ENCODE data around the gene CCDC112. TPM values are rescaled to one million over a fixed set of nuclear protein-coding genes. Genes with fewer than 3 reads are reported as not detected.
A peak's percentile ranks its signal among the peaks of the same experiment; 100 is the strongest.

The CCDC112 gene
- total RNA-seq, result 10 to 100 TPM in 1 of 7 donors, 1 to 10 TPM in 6; 3.4 to 12.7 (median 5.9) TPM
- polyA plus RNA-seq, result 1 to 10 TPM; 3.7 to 4.5 (median 4.0) TPM
- long read RNA-seq, donor 1, partial matches to known transcripts, result 0 of 1 reads
- long read RNA-seq, donor 1, other reads (novel, unspliced or antisense), result 0 of 1 reads
- long read RNA-seq, donor 2, partial matches to known transcripts, result 5 of 7 reads
- long read RNA-seq, donor 2, other reads (novel, unspliced or antisense), result 0 of 7 reads

DNA sequence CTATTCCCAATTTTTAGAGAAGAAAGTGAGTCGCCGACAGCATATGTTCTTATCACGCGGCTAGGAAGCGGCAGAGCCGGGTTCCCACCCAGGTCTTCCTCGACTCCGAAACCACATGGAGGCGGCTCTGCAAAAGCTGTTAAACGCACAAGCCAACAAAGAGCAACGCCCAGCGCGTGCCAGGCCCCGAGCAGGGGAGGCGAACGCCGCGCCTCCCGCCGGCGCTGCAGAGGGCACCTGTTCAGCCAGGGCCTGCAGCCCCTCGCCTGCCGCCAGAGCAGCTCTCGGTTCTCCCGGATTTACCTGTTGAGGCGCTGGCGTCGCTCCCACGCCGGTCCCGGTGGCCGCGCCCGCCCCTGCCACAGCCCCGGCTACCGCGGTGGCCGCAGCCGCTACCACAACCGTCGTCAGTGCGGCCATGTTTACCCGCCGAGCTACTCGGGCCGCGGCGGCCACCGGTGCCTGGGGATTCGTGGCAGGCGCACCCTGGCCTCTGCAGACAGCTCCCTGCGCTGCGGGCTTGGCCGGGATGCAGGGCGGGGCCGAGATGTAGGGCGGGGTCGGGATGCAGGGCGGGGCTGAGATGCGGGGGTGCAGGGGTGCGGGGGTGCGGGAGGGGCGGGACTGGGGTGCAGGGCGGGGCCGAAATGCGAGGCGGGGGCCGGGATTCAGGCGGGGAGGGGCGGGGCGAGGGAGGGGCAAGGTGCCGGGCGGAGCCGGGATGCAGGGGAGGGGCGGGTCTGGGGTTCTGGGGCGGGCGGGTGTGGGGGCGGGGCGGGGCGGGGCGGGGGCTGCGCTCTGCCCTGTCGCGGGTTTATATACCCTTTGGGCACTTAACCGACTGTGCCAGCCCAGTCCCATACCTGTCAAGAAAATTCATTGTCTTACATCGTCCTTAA lies at the start of gene CCDC112:
CCDC112 (minus strand) TSS at position 531 of the 899 bp plus-strand sequence; CDS start at position 420, 111 bp downstream.
- no peaks in the 10 kb centered on the region for H3K27me3 ChIP-seq (replicated peaks in 1 of 7)
- H3K9me3 ChIP-seq, result peaks cover 0 to 16% (median 4%) of the 10 kb centered on the region in 8 donors
- no peaks in the 10 kb centered on the region for H3K36me3 ChIP-seq
- intact Hi-C loops (cut with DNase I; ENCODE audit: low total_unique reads), result no loop called here
- TF ChIP-seq, protein P1, sequence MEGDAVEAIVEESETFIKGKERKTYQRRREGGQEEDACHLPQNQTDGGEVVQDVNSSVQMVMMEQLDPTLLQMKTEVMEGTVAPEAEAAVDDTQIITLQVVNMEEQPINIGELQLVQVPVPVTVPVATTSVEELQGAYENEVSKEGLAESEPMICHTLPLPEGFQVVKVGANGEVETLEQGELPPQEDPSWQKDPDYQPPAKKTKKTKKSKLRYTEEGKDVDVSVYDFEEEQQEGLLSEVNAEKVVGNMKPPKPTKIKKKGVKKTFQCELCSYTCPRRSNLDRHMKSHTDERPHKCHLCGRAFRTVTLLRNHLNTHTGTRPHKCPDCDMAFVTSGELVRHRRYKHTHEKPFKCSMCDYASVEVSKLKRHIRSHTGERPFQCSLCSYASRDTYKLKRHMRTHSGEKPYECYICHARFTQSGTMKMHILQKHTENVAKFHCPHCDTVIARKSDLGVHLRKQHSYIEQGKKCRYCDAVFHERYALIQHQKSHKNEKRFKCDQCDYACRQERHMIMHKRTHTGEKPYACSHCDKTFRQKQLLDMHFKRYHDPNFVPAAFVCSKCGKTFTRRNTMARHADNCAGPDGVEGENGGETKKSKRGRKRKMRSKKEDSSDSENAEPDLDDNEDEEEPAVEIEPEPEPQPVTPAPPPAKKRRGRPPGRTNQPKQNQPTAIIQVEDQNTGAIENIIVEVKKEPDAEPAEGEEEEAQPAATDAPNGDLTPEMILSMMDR (IDR thresholded peaks at IDR 0.05 in 8 of 11, conservative IDR thresholded peaks at IDR 0.05 in 3 of 11), result peak in 1 of 11 experiments; percentile 10
- TF ChIP-seq POLR2AphosphoS5 (IDR thresholded peaks at IDR 0.05), result peak; percentile 70 to 83 (median 75)
- peak in 2 of 3 donors; percentile 10 to 18 for TF ChIP-seq POLR2A (IDR thresholded peaks at IDR 0.05)
- WGBS, 5 donors, result 1 to 2% (median 1%) methylated on average over 49 to 83 of the region's 86 CpGs
- peaks cover 0 to 22% (median 15%) of the 10 kb centered on the region in 6 donors for H3K4me1 ChIP-seq
- peak within 1 kb of the TSS in 6 of 8 donors; percentile 38 to 80 (median 71) for H3K27ac ChIP-seq
- H3K4me3 ChIP-seq, result peak within 1 kb of the TSS; percentile 61 to 98 (median 88)
- peak; percentile 95 for DNase-seq

DNA sequence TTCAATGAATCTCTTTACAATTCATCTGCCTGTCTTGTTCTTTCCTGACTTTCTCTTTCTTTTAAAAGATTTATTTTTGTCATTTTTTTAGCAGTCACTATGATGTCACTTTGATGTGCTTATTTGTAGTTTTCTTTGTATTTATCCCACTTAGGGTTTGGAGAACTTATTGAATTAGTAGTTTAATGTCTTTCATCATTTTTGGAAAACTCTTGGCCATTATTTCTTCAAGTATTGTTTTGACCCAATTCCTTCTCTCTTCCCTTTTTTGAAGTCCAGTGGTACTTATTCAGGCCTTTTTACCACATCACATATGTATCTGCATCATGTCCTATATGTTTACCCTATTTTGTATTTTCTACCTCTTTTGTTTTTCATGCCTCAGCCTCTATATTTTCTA lies 48.9 kb upstream of the CCDC112 start:
- Histone ChIP-seq H3K9me3 (no peaks in the 10 kb centered on the region), H3K36me3 (no peaks in the 10 kb centered on the region), H3K4me1 (no peaks in the 10 kb centered on the region), H3K27me3 (replicated peaks in 1 of 7) (peaks cover 0 to 12% (median 0%) of the 10 kb centered on the region in 7 donors), H3K4me3 (no peak overlapping the region), H3K27ac (no peak overlapping the region)
- TF ChIP-seq, protein P1 (IDR thresholded peaks at IDR 0.05 in 8 of 11, conservative IDR thresholded peaks at IDR 0.05 in 3 of 11), result no peak
- TF ChIP-seq POLR2A (IDR thresholded peaks at IDR 0.05) (no peak), POLR2AphosphoS5 (IDR thresholded peaks at IDR 0.05) (no peak)
- no peak for DNase-seq
- intact Hi-C loops (cut with DNase I; ENCODE audit: low total_unique reads), result no loop called here

- peaks cover 0 to 4% (median 0%) of the 10 kb centered on the region in 7 donors for H3K27me3 ChIP-seq (replicated peaks in 1 of 7)
- intact Hi-C loops (cut with DNase I; ENCODE audit: low total_unique reads), result no loop called here
- WGBS, 5 donors, result 63 to 76% (median 71%) methylated on average over 1 of the region's 1 CpG
- H3K36me3 ChIP-seq, result no peaks in the 10 kb centered on the region
- no peak overlapping the region for H3K27ac ChIP-seq
- H3K4me3 ChIP-seq, result no peak overlapping the region
- no peaks in the 10 kb centered on the region for H3K9me3 ChIP-seq
- DNase-seq, result no peak
- no peaks in the 10 kb centered on the region for H3K4me1 ChIP-seq
- TF ChIP-seq, protein P1 (IDR thresholded peaks at IDR 0.05 in 8 of 11, conservative IDR thresholded peaks at IDR 0.05 in 3 of 11), result no peak
- TF ChIP-seq POLR2AphosphoS5 (IDR thresholded peaks at IDR 0.05), result no peak
- TF ChIP-seq POLR2A (IDR thresholded peaks at IDR 0.05), result no peak
These were observed 47.4 kb upstream of the CCDC112 start for GRCh38 chr5:115343855-115344254.
